ENCODE measurements around the gene AKT1S1.

DNA sequence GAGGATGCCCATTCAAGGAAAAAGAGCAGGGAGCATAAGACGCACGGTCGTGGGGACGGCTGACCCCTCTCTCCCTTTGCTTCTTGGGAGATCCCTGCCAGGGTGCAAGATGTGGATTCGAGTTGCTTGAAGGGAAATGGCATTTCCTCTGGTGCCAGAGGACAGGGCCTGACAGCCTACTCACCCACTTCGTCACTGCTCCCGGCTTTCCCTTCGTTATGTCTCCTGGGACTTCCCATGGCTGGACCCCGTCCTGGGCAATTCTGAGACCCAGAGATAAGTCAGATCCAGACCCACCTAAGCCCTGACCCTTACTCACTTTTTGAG, 1.6 kb upstream of the AKT1S1 start:
- TF ChIP-seq POLR2AphosphoS5 (IDR thresholded peaks at IDR 0.05; ENCODE audit: low read depth, low read length) (no peak), FOXP2 (optimal IDR thresholded peaks at IDR 0.05; ENCODE audit: borderline replicate concordance, extremely low read depth, extremely low read length, insufficient read depth) (no peak), SIN3A (IDR thresholded peaks at IDR 0.05; ENCODE audit: borderline replicate concordance, insufficient read depth, low read length) (no peak), REST (IDR thresholded peaks at IDR 0.05; ENCODE audit: insufficient read depth in 1 of 2, low read depth in 2 of 2, low read length in 2 of 2) (no peak), TAF1 (IDR thresholded peaks at IDR 0.05; ENCODE audit: borderline replicate concordance, insufficient read depth, low read length) (no peak)

All from PFSK-1 (cell line).